H1 (cell line): ENCODE results near the gene NSUN7. TPM values are rescaled to one million over a fixed set of nuclear protein-coding genes. Genes with fewer than 3 reads are reported as not detected.

ENCODE experiments used
- CTCF ChIA-PET: fragments of 300-600 bp; sonication (Branson Sonifier 250); formaldehyde crosslinking; loops from one replicate; lab custom pipeline; 2021; ENCODE audit not compliant: partially characterized antibody; lab: Charles Lee
- POLR2A ChIA-PET: fragments of 300-600 bp; sonication (Branson Sonifier 250); formaldehyde crosslinking; loops from one replicate; lab custom pipeline; 2021; ENCODE audit warnings: inconsistent platforms; ENCODE audit not compliant: partially characterized antibody; lab: Charles Lee
- DNase-seq, 2 experiments: peaks; one replicate each; pipeline versions ENCODE4 v3.0.0 to v3.0.0-alpha.2; 2010 to 2022; ENCODE audit warnings: low spot score in 2 of 2, low read depth in 1 of 2, mixed read lengths in 1 of 2
- FAIRE-seq: peaks from 2 replicates; lab custom pipeline; 2011; peaks lifted over from hg19 to GRCh38; lab: Jason Lieb, UNC
- H2AFZ ChIP-seq: 2 replicates; pipeline ENCODE4 v1.8.1; 2012; ENCODE audit warnings: low read length, inconsistent platforms
- H2AK5ac ChIP-seq: 2 replicates; pipeline ENCODE4 v1.6.1; 2013; ENCODE audit warnings: low read depth, low read length
- H2BK120ac ChIP-seq: replicated peaks from 2 replicates; pipeline ENCODE3; 2013; ENCODE audit warnings: low read depth, low read length, inconsistent platforms
- H2BK12ac ChIP-seq: 2 replicates; pipeline ENCODE4 v1.6.1; 2013; ENCODE audit warnings: low read depth, low read length
- H2BK15ac ChIP-seq: 2 replicates; pipeline ENCODE4 v1.6.1; 2013; ENCODE audit warnings: low read length
- H2BK20ac ChIP-seq: 2 replicates; pipeline ENCODE4 v1.6.1; 2013; ENCODE audit warnings: low read length
- H2BK5ac ChIP-seq: 2 replicates; pipeline ENCODE4 v1.6.1; 2013; ENCODE audit warnings: low read depth, low read length
- H3K14ac ChIP-seq: 2 replicates; pipeline ENCODE4 v1.6.1; 2013; ENCODE audit warnings: inconsistent platforms; ENCODE audit not compliant: insufficient read length
- H3K18ac ChIP-seq: 2 replicates; pipeline ENCODE4 v1.6.1; 2013; ENCODE audit warnings: low read length; ENCODE audit errors: extremely low read depth
- H3K23ac ChIP-seq: 2 replicates; pipeline ENCODE4 v1.6.1; 2013; ENCODE audit warnings: inconsistent platforms; ENCODE audit not compliant: insufficient read length
- H3K23me2 ChIP-seq: 2 replicates; pipeline ENCODE4 v1.6.1; 2013; ENCODE audit warnings: low read depth, low read length
- H3K27ac ChIP-seq: 2 replicates; pipeline ENCODE4 v1.6.1; 2011; ENCODE audit warnings: low read depth, low read length, inconsistent platforms
- H3K27me3 ChIP-seq, 4 experiments: replicated peaks in 1 of 4; 1 replicate in 1 of 4; 2 replicates in 3 of 4; pipeline versions ENCODE4 v1.6.1 to v1.8.1; 2011 to 2013; ENCODE audit warnings: low read length in 3 of 4, mild to moderate bottlenecking in 3 of 4, inconsistent platforms in 2 of 4, mixed read lengths in 2 of 4, moderate library complexity in 1 of 4; ENCODE audit not compliant: control insufficient read depth in 3 of 4, insufficient read depth in 3 of 4; ENCODE audit errors: extremely low read depth in 1 of 4
- H3K36me3 ChIP-seq, 4 experiments: 2 replicates each; pipeline versions ENCODE4 v1.6.1 to v1.8.1; 2011 to 2013; ENCODE audit warnings: mild to moderate bottlenecking in 4 of 4, low read length in 3 of 4, moderate library complexity in 2 of 4, control low read depth in 1 of 4, inconsistent platforms in 1 of 4; ENCODE audit not compliant: insufficient read depth in 4 of 4, control insufficient read depth in 2 of 4
- H3K4ac ChIP-seq: replicated peaks from 2 replicates; pipeline ENCODE3; 2013; ENCODE audit warnings: low read length, low read depth, mixed read lengths, inconsistent platforms; ENCODE audit not compliant: insufficient read length
- H3K4me1 ChIP-seq, 4 experiments: replicated peaks in 1 of 4; 1 replicate in 1 of 4; 2 replicates in 3 of 4; pipeline versions ENCODE4 v1.6.1 to v1.8.1; 2011 to 2013; ENCODE audit warnings: low read length in 3 of 4, inconsistent platforms in 2 of 4, mixed read lengths in 1 of 4; ENCODE audit not compliant: insufficient read depth in 4 of 4, control insufficient read depth in 3 of 4
- H3K4me2 ChIP-seq, 2 experiments: 2 replicates each; pipeline versions ENCODE4 v1.6.1 to v1.8.1; 2011 to 2013; ENCODE audit warnings: low read depth in 2 of 2, low read length in 2 of 2, control low read depth in 1 of 2, inconsistent platforms in 1 of 2, mild to moderate bottlenecking in 1 of 2; ENCODE audit not compliant: insufficient read depth in 1 of 2
- H3K4me3 ChIP-seq, 4 experiments: fragments of 200-600, 300-600 bp in 1 of 4; sonication (generic), shearing (Covaris generic), sonication (Bioruptor Twin) in 1 of 4; 2 replicates each; pipeline versions ENCODE4 v1.5.1 to v1.8.1; 2011 to 2016; ENCODE audit warnings: low read length in 4 of 4, low read depth in 3 of 4, control low read depth in 2 of 4, inconsistent platforms in 2 of 4, mild to moderate bottlenecking in 2 of 4, mixed read lengths in 1 of 4, moderate library complexity in 1 of 4; ENCODE audit not compliant: insufficient read depth in 2 of 4; ENCODE audit errors: extremely low read depth in 1 of 4
- H3K56ac ChIP-seq: replicated peaks from 2 replicates; pipeline ENCODE3; 2013; ENCODE audit warnings: low read depth, mild to moderate bottlenecking, mixed read lengths, low read length, inconsistent platforms; ENCODE audit not compliant: insufficient read length
- H3K79me1 ChIP-seq: 2 replicates; pipeline ENCODE4 v1.6.1; 2013; ENCODE audit warnings: low read depth, low read length, control low read depth
- H3K79me2 ChIP-seq, 2 experiments: 2 replicates each; pipeline versions ENCODE4 v1.6.1 to v1.8.1; 2012 to 2013; ENCODE audit warnings: low read length in 2 of 2, mild to moderate bottlenecking in 2 of 2, inconsistent platforms in 1 of 2; ENCODE audit not compliant: insufficient read depth in 2 of 2, control insufficient read depth in 1 of 2
- H3K9ac ChIP-seq, 4 experiments: replicated peaks in 1 of 4; 1 replicate in 1 of 4; 2 replicates in 3 of 4; pipeline versions ENCODE4 v1.6.1 to v1.8.1; 2011 to 2013; ENCODE audit warnings: low read depth in 3 of 4, low read length in 3 of 4, control low read depth in 2 of 4, mild to moderate bottlenecking in 2 of 4, moderate library complexity in 2 of 4, inconsistent platforms in 1 of 4; ENCODE audit errors: extremely low read depth in 1 of 4
- H3K9me3 ChIP-seq, 2 experiments: 2 replicates each; pipeline versions ENCODE4 v1.6.1 to v1.8.1; 2012 to 2013; ENCODE audit warnings: mild to moderate bottlenecking in 2 of 2, moderate library complexity in 2 of 2, control low read depth in 1 of 2, inconsistent platforms in 1 of 2, low read depth in 1 of 2, low read length in 1 of 2, mixed read lengths in 1 of 2; ENCODE audit not compliant: insufficient read depth in 2 of 2
- H4K20me1 ChIP-seq, 2 experiments: replicated peaks in 1 of 2; 2 replicates each; pipeline versions ENCODE3 to v1.8.1; 2011 to 2013; ENCODE audit warnings: inconsistent platforms in 2 of 2, low read length in 2 of 2, mild to moderate bottlenecking in 1 of 2; ENCODE audit not compliant: insufficient read depth in 2 of 2, control insufficient read depth in 1 of 2
- H4K5ac ChIP-seq: 2 replicates; pipeline ENCODE4 v1.6.1; 2013; ENCODE audit warnings: low read length, low read depth, mixed read lengths, inconsistent platforms; ENCODE audit not compliant: insufficient read length
- H4K8ac ChIP-seq: 2 replicates; pipeline ENCODE4 v1.8.0; 2013; ENCODE audit warnings: mild to moderate bottlenecking, moderate library complexity, low read length, inconsistent platforms; ENCODE audit not compliant: insufficient read depth; ENCODE audit errors: extremely low read depth
- H4K91ac ChIP-seq: replicated peaks from 2 replicates; pipeline ENCODE3; 2013; ENCODE audit warnings: low read length, mixed read lengths, inconsistent platforms; ENCODE audit not compliant: insufficient read length
- BRCA1 ChIP-seq: IDR thresholded peaks from 2 replicates; pipeline ENCODE4 v1.6.1; 2012; ENCODE audit warnings: low read depth, low read length, improper control_type of control experiment
- POLR2AphosphoS5 ChIP-seq: IDR thresholded peaks from 2 replicates; pipeline ENCODE4 v1.6.1; 2011; ENCODE audit warnings: low read depth, low read length
- TBP ChIP-seq: IDR thresholded peaks from 2 replicates; pipeline ENCODE4 v1.6.1; 2011; ENCODE audit warnings: low read depth, low read length, improper control_type of control experiment
- WGBS, 2 experiments: shearing (Covaris generic) in 1 of 2; methylation state at CpG; one replicate each; pipeline versions ENCODE4 v1.1.6 to v1.1.7; 2013 to 2015; ENCODE audit warnings: low lambda C conversion rate in 2 of 2, mixed read lengths in 2 of 2, inconsistent platforms in 1 of 2, low coverage in 1 of 2, missing lambda C conversion rate in 1 of 2; ENCODE audit not compliant: insufficient replicate concordance in 2 of 2, insufficient coverage in 1 of 2, insufficient read length in 1 of 2; ENCODE audit errors: extremely low coverage in 1 of 2, missing lambda C conversion rate in 1 of 2; 5-methylcytosine and 5-hydroxymethylcytosine counted together
- polyA plus RNA-seq, 7 experiments: library from polyadenylated mRNA; depleted of rRNA in 3 of 7; stranded (reverse) in 5 of 7; unstranded in 2 of 7; fragments of >200 nt in 5 of 7; fragments of 200-250 nt in 2 of 7; gene quantifications; 1 replicate in 5 of 7; 2 replicates in 1 of 7; 4 replicates in 1 of 7; pipeline versions ENCODE4 v1.2.1 to v1.2.3, GENCODE V29; 2011 to 2013; ENCODE audit warnings: missing spikeins in 2 of 7, mixed read lengths in 2 of 7
- small RNA-seq: library from polyadenylated mRNA; stranded (forward); fragments of <200 nt; extraction: miRNeasy Mini kit (QIAGEN cat#:217004); gene quantifications from one replicate; pipeline ENCODE3, GENCODE V24; 2013; ENCODE audit not compliant: insufficient read depth
- total RNA-seq: library from RNA; stranded (reverse); fragmentation: NEBNext Ultra II Directional; extraction: Animal tissue kit (Norgen Biotek cat#: 25700); gene quantifications from 2 replicates; pipeline ENCODE4 v1.2.1, GENCODE V29; 2021

The NSUN7 gene
- total and polyA plus RNA-seq, 2 of the 8 experiments (the other 6 are each of a cell fraction or from before 2014, with no cell fraction given) = 8.8 to 24.4 TPM

DNA sequence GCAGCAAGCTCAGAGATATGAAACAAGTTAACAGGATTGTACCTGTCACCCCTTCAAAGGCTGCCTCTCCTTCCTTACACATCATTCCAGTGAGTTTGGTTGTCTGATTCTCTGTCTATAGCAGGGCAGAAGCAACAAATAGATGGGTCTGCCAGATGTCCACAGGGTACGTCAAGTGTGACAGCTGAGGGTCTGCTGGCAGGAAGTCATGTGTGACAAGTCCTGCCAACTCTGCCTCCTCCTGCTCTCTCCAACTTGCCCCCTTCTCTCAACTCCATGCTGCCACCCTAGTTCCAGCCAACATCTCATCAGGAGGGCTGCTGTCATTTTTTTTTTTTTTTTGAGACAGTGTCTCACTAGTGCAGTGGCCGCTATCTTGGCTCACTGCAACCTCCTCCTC lies 109.2 kb downstream of the NSUN7 start:
- H3K56ac ChIP-seq = no peak overlapping the region
- H3K27ac ChIP-seq = no peak overlapping the region
- H2BK5ac ChIP-seq = no peak overlapping the region
- peaks cover 0 to 3% of the 10 kb centered on the region in 2 experiments for H4K20me1 ChIP-seq
- no peak overlapping the region for H2BK12ac ChIP-seq
- H3K9ac ChIP-seq = peak overlapping the region in 1 of 4 experiments; percentile 12; a peak in 1 of 7 replicates
- CTCF ChIA-PET = interaction anchor here (0.7 to 1.7 kb wide), 9 partner anchors 14 to 52 kb away, joined by 3 to 5 read pairs (median 3); no protein-coding TSS in a partner anchor
- H2BK20ac ChIP-seq = no peak overlapping the region
- H4K5ac ChIP-seq = no peak overlapping the region
- no peak overlapping the region for H3K4me2 ChIP-seq
- no peak overlapping the region for H3K18ac ChIP-seq
- H2BK120ac ChIP-seq = no peak overlapping the region
- H3K14ac ChIP-seq = no peak overlapping the region
- FAIRE-seq (no peak), DNase-seq (no peak)
- no peak overlapping the region for H4K91ac ChIP-seq
- 87% methylated on average over 2 of the region's 2 CpGs; no CpG with 5 or more reads in 1 of the 2 experiments for WGBS, 2 experiments
- no peak overlapping the region for H2BK15ac ChIP-seq
- peak overlapping the region; percentile 31; the same call in 1 of the 2 replicates for H4K8ac ChIP-seq
- peaks cover 7% of the 10 kb centered on the region for H3K79me1 ChIP-seq
- H3K23me2 ChIP-seq = peaks cover 6% of the 10 kb centered on the region
- POLR2A ChIA-PET = interaction anchor here (0.6 to 4.0 kb wide), 3 partner anchors 12 to 399 kb away, joined by 3 to 37 read pairs (median 4); partner anchors contain the start of gene UCHL1
- H3K9me3 ChIP-seq = no peaks in the 10 kb centered on the region
- no peak overlapping the region for H3K4ac ChIP-seq
- H2AK5ac ChIP-seq = no peak overlapping the region
- peaks cover 0 to 24% of the 10 kb centered on the region in 2 experiments; a peak in 2 of 4 replicates for H3K79me2 ChIP-seq
- H3K4me3 ChIP-seq = no peak overlapping the region
- peaks cover 0 to 3% (median 1%) of the 10 kb centered on the region in 4 experiments; a peak in 2 of 7 replicates for H3K4me1 ChIP-seq
- H3K27me3 ChIP-seq = no peaks in the 10 kb centered on the region
- H3K36me3 ChIP-seq = peaks cover 0 to 4% (median 0%) of the 10 kb centered on the region in 4 experiments; a peak in 1 of 8 replicates
- no peak for TF ChIP-seq BRCA1
- no peak for TF ChIP-seq TBP
- no peak for TF ChIP-seq POLR2AphosphoS5
- no peak overlapping the region for H2AFZ ChIP-seq
- H3K23ac ChIP-seq = no peak overlapping the region

Small RNA genes lying within 50 kb of the gene (small RNA-seq; reads per million reads assigned to genes)
- not detected for gene RF00019

Other genes with a start within 250 kb of the NSUN7 start
- 73.1 and 78.9 TPM in 2 replicates for gene RBM47, start 120.1 kb upstream of the NSUN7 start, total RNA-seq
- 42.8 and 67.6 TPM in 2 replicates for gene RBM47, start 120.1 kb upstream of the NSUN7 start, polyA plus RNA-seq (2011; rRNA removed)